GM18520 (cell line): ENCODE measurements around the gene FGF18.

Source experiments
- ATAC-seq: cut with Tn5 transposase; IDR thresholded peaks from one replicate; pipeline ENCODE4 v1.9.1; 2021; ENCODE audit not compliant: unreplicated experiment

Gene FGF18

DNA sequence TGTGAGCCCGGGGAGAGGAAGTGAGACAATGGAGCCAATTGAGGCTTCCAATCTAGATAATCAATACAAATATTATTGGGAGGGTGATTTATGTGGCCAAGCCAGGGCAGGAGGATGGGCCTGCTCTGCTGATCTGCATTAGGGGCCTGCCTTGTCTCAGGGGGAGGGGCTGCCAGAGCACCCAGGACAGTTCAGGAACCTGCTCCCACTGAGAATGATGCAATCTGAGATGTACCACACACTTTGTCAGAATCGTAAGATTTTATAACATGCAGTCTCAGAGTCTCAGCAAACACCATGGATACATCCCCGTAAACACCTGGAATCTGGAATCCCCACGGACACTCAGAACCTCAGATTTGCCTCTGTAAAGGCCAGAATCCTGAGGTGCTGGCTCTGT, 19.3 kb downstream of the FGF18 start:
- no peak for ATAC-seq

DNA sequence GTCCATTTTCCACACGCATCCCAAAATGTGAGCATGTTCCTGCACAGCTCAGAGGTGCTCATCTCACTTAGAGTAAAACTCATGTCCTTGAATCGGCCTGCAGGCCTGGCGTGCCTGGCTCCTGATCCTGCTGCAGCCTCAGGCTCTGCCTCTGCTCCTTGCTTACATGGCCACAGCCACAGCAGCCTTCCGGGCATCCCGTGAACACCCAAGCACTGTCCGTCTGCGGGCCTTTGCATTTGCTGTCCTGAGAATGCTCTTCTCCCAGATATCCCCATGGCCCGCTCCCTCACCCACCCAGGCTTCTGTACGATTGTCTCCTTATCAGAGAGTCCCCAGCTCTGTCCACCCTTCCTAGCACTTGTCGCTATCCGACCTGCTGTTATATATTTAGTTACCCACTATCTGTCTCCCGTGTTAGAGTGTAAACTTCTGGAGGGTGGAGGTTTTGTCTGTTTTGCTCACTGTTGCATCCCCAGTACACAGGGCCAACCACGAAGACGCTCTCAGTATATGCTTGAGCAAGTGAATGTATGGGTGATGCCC, 21.9 kb downstream of the FGF18 start:
- ATAC-seq: no peak

DNA sequence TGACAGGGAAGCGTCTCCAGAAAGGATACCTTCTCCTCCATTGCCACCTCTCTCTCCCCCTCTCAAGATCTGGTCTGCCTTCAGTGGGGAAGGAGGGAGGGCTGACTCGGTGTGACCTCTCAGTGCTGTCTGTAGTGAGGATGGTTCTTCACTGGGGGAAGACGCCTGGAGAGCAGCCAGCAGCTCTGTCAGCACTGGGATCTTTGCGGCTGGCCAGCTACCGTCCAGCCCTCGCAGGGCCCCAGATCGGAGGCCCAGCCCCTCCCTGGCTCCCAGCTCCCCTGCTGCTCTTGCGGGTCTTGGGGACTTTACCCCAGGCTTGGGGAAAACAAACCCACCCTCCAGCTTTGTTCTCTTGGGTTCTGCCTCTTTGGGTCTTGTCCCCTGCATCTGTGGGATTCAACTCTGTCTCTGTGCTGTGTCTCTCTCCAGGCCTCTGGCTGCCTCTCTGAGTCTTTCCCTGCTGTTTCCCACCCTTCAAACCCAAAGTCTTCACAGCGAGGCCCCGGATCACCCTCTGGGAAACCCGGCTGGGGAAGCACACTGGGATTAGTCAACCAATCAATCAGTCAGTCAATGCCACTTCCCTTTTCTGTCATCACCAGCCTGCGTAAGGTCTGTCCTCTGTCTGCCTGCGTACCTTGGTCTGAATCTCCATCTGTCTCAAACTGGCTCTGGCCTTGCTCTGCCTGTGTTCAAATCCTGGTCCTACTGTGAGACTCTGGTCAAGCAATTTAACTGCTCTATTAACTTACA, 23.0 kb downstream of the FGF18 start:
- no peak for ATAC-seq

DNA sequence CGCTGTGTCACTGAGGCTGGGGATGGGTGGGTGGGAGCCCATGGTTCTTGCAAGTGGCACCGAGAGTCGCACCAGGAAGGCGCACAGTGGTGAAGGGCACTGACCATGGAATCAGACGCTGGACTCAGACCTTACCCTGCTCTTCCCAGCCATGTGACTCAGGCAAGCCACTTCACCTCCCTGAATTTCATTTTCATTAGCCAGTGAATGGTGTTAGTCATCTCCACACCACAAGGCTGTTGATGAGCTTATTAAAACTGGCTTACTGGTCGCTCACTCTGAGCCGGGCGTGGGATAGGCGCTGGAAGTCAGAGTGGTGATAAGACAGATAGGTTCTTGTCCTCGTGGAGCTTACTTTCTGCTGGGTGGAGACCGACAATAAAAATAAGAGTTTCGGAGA, 25.1 kb downstream of the FGF18 start:
- no peak for ATAC-seq

DNA sequence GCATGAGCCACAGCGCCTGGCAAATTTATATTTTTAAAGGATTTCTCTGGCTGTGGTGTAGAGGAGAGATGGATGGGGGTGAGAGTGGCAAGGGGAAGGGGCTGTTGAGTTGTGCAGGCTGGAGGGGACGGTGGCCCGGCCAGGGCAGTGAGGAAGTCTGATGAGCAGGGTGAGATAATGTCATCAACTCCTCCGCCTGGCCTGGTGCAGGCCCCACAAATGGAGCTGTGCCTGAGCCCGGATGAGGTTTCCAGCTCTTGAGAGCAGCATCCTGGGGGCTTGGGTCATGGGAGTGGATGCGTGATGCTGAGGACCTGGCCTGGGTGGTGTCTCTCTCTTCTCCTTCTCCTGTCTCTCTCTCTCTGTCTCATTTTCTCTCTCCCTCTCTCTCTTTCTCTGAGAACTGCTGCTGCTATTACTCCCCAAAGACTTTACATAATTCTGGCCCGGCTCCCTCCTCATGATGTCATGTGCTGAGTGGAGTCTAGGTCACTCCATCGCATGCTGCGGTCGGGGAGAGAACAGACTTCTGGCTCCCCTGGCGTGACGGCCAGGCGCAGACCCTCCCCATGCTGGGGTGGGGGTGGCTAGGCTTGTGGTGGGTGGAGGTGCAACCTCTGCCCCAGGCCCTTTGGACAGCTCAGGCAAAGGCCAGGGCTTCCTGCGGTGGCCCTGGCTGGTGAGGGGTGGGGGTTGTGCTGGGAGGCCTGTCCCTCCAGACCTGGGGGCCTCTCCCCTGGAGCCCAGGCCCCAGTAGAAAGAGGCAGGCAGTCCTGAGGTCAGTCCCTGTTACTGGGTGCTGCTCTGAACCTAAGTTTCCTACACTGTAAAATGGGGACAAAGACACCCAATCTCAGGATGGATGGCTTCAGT, 26.4 kb downstream of the FGF18 start:
- no peak for ATAC-seq

DNA sequence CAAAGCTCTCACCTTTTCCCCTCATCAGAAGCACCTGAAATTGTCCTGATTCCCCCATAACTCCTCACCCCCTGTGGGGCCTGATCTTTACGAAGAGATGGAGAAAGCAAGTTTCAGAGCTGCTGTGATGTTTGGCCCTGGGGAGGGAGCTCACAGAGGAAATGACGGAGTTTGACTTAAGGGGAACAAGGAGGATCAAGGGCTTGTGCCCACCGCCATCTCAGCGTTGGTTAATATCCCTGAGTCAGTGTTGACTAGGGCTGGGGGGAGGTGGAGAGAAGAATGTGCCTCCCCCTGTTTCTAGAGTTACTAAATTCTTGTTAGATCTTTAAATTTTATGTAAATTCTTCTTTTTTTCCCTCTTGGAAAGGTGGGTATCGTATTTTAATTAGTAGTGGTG, 27.8 kb downstream of the FGF18 start:
- no peak for ATAC-seq

DNA sequence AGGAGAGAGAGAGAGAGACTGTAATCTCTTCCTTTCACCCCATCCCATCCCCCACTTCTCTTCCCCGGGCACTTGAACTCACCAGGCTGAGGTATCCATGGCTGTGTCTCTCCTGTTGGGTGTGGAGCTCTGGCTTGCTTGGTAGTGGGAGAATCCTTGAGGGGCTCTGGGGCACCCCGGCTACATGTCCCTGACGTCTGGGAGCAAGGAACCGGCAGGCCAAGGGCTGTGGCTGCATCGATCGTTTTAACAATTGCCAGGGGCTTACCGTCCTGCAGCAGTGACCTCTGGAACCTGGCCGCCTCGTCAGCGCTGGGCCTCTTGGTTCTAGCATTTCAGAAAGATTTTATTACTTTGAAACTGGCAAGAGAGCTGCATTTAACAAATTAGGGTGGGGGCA, 30.0 kb downstream of the FGF18 start:
- no peak for ATAC-seq

DNA sequence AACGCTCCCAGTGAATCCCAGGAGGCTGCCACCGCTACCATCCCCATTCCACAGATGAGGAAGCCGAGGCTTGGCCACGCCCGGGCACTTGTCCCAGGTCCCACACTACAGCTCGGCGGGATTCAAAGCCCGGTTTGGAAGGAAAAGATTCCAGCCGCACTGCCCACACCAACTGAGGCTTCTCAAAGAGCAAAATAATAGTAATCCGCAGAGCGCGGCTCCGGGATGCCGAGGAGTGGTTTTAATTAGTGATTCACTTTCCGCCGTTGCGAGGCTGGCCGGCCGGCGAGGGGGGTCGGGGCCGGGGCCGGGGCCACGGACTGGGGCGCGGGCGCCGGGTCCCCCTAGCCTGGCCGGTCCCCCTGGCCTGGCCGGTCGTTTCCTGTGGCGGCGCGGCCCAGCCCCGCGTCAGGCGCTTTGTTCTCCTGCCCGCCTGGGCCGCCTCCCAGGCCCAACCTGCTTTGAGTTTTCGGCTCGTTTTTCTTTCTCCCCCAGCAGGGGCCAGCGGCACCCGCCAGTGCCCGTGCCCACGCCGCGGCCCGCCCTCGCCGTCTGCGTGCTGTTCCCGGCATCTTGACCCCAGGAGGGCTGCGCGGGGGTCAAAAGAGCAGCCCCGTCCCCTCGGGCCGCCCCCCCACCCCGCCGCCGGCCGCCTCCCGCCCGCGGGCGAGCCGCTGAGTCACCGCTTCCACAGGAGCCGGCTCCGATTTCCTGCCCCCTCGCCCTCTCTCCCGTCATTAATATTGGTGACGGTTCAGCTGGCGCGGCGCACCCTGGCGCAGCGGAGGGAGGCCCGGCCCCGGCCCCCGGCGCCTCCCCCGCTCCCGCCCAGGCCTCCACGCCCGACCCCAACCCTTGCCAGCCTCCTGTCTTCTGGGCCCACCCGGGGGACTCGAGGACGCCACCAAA, 31.2 kb downstream of the FGF18 start:
- ATAC-seq: no peak

DNA sequence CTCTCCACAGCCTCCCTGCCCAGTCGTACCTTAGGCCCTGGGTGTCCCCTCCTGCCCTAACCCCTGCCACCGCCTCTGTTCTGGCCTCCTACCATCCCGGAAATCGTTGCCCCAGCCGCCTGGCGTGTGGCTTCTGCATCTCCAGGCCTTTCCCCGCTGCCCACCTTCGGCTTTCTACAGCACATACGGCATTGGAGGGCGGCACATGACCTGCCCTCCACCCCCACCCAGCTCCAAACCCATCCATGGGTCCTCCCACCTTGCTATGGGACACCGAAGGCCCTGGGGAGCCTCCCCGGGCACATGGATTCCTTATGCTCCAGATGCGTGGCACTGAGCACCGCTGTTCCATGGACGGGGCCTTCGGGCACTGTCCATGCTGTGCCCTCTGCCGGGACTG, 32.0 kb downstream of the FGF18 start:
- ATAC-seq: no peak

DNA sequence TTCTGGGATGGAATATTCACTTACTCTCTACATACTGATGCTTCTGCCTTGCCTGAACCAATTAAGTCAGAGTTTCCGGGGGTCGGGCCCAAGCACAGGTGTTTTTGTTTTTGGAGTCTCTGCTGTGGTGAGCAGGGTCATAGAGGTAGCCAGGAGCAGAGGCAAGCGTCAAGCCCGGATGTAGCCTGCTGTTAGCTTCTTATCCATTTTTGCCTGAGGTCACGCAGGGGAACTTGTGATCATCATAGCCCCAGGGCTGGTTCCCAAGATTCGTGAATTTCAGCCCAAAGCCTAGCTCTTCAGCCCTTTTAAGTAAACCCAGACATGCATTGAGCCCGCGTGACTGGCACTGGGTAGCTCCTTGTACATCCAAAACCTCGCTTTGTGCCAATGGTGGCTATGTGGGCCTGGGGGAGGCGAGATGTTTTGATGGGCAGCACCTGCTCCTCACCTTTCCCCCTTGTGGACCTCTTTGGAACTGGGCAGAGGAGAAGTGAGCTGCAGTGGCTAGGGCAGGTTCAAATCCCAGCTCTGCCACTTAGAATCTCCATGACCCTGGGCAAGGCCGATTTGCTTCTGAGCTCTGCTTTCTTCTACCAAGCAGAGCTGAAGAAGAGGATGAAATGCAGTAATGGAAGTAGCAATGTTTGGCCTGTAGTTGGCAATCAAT, 33.7 kb downstream of the FGF18 start:
- no peak for ATAC-seq

DNA sequence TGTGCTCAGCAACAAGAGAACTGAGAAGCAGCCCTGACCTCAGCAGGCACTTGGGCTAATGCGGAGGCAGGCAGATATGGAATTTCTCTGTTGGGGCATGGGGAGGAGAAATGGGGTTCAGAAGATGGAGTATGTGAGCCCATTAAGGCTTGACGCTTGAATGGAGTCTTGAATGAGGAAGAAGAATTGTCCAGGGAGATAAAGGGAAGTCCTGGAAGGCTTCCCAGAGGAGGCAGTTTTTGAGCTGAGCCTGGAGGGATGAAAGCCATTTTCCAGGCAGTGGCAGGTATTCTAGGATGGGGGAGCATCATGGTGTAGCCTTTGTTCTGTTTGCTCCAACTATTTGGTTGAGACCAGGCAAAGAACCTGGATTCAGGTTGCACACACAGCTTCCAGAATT, 34.5 kb downstream of the FGF18 start:
- no peak for ATAC-seq

DNA sequence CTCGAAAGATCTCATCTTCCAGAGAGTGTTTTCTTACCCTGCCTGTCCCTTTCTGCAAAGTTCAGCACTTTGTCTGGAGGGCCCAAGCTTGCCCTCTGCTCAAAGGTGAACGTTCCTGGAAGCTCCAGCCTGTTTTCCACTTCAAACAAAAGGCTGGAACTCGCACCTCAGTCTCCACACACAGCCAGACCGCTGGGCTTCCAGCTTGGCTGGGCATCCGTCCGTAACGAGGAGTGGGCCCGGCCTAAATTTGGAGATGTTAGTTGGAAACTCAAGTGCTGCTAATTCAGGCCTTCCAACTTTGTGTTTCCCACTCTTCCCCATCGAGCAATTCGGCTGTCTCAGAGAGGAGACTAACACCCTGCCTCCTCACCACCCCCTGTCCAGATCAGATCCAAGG, 35.1 kb downstream of the FGF18 start:
- no peak for ATAC-seq

DNA sequence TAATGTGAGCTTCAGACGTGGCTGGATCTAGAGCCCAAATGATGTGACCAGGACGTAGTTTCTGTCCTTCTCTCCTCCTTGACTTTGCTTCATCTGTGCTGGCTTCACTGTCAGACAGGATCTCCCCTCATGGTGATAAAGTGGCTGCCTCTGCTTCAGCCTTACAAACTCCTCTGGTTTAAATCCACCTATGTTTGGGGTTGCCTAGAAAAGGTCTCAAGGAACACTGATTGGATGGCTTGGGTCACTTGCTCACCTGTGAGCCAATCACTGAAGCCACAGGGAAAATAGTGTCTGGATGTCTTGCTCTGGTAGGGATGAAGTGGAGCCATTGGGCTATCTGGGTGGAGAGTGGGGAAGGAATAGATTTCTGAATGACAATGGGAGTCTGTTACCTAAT, 36.1 kb downstream of the FGF18 start:
- no peak for ATAC-seq

DNA sequence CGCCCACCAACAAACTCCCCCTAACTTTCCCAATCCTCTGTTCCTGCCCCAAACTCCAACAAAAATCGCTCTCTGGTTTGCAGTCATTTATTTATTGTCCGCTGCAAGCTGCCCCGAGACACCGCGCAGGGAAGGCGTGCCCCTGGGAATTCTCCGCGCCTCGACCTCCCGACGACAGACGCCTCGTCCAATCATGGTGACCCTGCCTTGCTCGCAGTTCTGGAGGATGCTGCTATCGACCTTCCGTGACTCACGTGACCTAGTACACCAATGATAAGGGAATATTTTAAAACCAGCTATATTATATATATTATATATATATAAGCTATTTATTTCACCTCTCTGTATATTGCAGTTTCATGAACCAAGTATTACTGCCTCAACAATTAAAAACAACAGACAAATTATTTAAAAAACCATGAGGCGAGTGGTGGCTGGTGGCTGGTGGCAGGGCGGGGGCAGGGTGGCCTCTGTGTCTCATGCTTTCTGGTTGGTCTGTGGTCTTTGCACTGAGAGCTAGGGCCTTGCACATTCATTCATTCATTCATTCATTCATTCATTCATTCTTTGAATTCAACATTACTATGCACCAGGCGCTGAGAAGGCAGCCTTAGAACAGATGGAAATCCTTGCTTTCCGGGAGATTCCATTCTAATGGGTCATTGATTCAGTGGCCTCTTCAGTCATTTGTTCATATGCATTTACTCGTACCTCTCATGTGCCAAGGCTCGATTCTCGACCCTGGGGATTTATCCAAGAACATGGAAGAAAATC, 37.9 kb downstream of the FGF18 start:
- no peak for ATAC-seq

DNA sequence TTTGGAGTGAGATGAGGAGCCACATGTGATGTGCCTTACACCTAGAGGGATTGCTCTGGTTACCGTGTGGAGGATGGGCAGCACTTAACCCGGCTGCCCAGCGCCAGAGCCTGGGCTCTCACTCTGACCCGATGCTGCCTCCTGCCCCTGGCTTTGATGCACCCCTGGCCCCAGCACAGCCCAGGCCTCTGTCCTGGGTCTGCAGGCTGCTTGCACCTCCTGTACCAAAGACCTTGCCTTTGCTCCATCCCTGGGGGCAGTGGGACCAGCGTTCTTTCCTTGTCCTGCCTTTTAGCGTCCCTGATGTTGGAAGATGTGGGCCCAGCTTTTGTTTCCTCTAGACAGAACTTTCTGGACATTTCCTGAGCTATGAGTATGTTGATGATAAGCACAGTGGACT, 40.4 kb downstream of the FGF18 start:
- ATAC-seq: no peak

DNA sequence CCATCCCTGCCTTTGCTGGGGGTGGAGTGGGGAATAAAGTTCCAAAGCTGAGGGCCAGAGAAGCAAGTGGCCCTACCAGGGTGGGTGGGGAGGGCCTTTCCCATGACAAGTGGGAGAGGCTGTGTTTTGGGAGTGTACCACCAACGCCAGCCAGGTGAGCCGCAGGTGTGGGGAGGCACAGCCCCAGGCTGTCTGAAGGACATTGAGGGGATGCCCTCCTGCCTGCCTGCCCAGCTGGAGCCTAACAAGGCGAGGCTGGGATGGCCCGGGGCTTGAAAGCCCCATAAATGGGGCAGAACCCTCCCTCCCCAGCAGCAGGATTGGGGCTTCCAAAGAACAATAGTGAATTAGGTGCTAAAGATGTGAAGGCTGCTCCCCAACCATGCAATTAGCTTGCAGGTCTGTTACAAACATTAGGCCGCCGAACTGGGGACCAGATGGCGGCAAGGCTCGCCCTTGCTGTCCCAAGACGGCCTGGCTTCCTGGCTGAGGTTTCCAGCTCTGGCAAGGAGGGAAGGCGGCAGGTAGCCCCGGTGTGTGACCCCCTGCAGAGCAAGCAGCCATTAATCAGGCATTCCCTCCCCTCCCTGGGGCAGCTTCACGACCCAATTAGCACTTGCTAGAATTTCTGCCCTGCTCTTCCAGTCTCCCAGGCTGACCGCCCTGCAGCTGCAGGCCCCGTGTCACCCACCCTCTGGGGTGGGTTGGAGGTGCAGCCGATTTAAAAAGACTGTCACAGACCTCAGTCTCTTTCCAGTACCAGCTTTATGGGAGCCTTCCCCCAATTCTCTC, 42.9 kb downstream of the FGF18 start:
- no peak for ATAC-seq

DNA sequence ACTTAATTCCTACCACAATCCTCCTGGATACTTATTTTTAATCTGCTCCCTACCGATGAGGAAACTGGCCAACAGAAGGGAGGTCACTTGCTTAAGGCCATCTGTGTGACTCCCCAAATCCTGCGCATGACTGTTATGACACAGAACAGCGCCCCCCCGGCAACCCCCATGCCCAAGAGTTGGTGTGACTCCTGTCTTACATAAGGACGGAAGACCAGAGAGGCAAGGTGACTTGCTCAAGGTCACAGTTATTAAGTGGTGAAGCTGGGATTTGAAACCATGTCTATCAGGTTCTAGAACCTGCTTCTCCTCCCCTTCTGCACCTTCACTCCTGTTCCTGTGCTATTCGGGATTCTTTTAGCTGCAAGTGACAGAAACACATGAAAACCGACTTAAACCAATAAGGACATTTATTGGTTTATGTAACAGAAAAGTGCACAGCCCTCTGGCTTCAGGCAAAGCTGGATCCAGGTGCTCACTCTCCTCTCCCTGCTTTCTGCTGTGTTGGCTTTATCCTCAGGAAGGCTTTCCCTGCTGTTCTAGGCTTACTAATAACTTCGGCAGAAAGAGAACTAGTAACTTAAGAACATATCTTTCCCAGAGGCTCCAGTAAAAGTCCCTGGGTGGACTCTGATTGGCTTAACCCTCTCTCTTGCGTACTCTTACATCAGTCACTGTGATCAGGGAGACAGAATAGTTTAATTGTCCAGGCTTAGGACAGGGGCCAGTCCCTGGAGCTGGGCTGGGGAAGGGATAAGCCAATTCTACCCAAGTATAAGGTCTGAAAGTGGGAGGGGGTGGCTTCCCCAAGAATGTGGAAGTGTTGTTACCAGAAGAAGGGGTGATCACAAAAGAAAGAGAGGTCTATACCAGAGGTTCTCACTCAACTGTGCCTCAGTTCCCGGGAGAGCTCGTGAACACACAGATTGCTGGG, 43.7 kb downstream of the FGF18 start:
- no peak for ATAC-seq

DNA sequence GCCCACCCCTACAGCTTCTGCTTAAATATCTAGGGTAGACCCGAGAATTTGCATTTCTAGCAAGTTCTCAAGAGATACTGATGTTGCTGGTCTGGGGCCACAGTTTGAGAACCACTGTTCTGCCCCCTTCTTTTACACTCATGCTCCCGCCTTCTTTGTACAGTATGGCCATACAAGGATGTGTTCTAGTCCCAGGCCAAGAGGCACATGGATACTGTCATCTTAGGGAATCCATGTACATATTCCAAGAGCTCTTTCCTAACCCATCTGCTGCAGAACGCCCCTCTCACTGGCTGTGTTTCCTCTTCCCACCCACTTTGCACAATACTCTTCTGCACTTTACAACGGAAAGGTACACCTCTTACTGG, 44.4 kb downstream of the FGF18 start:
- no peak for ATAC-seq
